AG09309 (cell line): ENCODE measurements around the gene ABLIM2.

ENCODE experiments used
- DNase-seq: peaks from one replicate; pipeline ENCODE4 v3.0.0-alpha.2; 2010; ENCODE audit warnings: low read depth
- H3K4me3 ChIP-seq: 2 replicates; pipeline ENCODE4 v1.5.1; 2011; ENCODE audit warnings: mild to moderate bottlenecking, low read depth, low read length, moderate library complexity; ENCODE audit not compliant: control insufficient read depth
- TF ChIP-seq, protein P1 (sequence below): IDR thresholded peaks from 2 replicates; pipeline ENCODE4 v1.5.1; 2011; ENCODE audit warnings: mild to moderate bottlenecking, low read depth, low read length, inconsistent platforms; ENCODE audit not compliant: insufficient read depth, control insufficient read depth; ENCODE audit errors: missing control alignments

ABLIM2 gene

DNA sequence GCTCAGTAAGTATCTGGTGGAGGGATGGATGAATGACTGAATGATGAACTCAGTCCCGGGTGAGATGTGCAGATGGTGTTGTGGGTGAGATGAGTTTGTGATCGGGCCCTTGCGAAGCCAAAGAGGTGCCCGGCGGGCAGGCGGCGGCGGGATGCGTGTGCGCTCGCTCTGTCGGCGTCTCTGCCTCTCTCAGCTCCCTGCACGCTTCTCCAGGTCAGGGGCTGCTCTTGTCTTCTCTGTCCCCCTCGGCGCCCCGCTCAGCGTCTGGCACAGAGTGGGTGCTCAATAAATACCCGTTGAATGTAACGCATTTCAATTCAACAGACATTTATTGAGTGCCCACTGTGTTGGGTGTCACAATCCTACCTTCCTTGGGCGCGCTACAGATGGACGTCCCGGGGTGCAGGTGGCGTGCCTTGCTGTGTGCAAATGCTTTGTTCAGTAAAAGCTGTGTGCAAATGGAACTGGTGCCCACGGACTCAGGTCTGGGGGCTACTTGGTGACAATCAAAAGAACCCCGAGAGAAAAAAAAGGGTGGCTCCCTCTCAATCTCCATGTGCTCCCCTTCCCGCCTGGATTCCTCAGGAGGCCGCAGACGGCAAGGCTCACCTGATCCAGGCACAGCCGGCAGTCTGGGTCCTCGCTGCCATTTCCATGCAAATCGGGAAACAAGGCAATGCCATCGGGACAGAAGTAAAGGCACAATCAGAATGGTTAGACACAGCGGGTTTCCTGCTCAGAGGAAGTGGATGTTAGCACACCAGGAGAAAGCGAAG, 153.4 kb downstream of the ABLIM2 start:
- no peak for DNase-seq
- no peak overlapping the region for H3K4me3 ChIP-seq
- TF ChIP-seq, protein P1, sequence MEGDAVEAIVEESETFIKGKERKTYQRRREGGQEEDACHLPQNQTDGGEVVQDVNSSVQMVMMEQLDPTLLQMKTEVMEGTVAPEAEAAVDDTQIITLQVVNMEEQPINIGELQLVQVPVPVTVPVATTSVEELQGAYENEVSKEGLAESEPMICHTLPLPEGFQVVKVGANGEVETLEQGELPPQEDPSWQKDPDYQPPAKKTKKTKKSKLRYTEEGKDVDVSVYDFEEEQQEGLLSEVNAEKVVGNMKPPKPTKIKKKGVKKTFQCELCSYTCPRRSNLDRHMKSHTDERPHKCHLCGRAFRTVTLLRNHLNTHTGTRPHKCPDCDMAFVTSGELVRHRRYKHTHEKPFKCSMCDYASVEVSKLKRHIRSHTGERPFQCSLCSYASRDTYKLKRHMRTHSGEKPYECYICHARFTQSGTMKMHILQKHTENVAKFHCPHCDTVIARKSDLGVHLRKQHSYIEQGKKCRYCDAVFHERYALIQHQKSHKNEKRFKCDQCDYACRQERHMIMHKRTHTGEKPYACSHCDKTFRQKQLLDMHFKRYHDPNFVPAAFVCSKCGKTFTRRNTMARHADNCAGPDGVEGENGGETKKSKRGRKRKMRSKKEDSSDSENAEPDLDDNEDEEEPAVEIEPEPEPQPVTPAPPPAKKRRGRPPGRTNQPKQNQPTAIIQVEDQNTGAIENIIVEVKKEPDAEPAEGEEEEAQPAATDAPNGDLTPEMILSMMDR: no peak

DNA sequence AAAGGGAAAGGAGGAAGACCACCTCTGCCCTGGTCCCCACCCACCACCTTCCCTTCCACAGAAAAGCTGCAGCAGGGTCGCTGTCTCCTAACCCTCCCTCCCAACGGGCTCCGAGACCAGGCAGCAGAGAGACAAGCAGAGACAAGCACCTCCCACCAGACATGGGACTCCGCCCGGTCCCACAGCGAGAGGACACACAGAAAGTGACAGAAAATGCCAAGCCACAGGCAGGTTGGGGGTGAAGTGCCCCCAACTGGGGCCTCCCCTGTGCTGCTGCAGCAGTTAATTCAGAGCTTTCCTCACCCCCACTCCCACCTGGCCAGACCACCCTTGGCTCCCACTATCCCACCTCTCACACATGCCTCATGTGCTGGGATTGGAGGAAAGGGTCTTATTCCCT, 154.5 kb downstream of the ABLIM2 start:
- no peak overlapping the region for H3K4me3 ChIP-seq
- TF ChIP-seq, protein P1: no peak
- DNase-seq: no peak

DNA sequence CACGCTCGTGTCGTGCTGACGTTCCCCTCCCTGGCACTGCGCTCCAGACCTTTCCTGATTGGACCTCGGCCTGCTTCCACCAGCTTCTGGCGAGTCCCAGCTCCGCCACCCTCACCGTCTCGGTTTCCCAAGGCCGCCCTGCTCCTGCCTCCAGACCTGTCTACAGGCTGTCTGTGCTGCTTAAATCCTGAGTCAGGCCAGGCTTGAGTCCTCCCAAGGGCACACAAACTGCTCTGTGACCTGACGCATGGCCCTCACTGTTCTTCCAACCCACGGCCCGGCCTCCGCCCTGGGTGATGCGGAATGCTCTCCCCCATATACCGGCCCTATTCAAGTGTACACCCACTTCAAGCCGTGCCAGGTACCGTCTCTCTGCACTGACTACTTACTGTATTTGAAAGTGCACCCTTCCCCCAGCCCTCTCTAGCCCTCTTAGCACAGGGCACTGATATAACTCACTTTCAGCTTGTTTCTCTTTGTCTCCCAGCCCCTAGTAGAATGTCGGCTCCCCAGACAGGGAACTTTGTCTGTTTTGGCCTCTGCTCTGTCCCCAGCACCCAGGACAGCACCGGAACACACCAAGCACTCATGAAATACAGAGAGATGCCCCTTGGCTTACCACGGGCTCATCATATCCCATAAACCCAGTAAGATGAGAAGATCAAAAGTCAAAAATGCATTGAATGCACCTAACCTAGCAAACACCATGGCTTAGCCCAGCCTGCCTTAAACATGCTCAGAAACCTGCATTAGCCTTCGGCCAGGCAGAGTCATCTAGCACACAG, 155.9 kb downstream of the ABLIM2 start:
- TF ChIP-seq, protein P1: no peak
- H3K4me3 ChIP-seq: no peak overlapping the region
- DNase-seq: no peak

DNA sequence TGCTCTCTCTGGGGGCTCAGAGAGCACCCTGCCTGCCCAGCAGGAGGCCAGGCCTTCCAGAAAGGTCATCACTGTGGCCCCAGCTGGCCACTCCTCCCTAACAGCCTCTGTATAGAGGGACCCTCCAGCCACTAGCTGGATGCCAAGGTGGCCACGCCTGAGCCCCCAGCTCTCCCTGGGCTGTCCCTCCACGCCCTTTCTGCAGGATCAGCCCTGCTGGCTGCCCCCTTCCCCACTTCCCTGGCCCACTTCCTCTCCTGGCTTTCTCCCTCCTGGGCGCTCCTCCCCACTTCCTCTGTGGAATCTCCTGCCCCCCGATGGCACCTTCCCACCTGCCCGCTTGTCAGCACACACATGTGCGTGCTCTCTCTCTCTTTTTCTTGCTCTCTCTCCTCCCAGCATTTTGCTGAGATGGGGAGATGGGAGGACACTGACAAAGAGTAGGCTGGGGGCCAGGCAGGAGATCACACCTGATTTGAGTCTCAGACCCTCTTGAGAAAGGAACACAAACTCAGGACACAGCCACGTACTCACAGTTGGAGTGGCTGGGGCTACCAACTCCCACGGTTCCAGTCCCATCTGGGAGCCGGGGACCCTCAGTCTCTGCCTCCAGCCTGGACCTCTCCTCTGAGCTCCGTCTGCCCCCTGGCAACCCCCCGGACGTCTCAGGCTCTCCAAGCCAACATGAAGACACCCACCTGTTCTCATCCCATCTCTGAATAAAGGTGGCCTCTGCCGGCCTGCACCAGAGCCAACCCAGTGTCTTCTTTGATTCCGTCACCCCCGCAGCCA, 156.9 kb downstream of the ABLIM2 start:
- TF ChIP-seq, protein P1: no peak
- H3K4me3 ChIP-seq: no peak overlapping the region
- no peak for DNase-seq

DNA sequence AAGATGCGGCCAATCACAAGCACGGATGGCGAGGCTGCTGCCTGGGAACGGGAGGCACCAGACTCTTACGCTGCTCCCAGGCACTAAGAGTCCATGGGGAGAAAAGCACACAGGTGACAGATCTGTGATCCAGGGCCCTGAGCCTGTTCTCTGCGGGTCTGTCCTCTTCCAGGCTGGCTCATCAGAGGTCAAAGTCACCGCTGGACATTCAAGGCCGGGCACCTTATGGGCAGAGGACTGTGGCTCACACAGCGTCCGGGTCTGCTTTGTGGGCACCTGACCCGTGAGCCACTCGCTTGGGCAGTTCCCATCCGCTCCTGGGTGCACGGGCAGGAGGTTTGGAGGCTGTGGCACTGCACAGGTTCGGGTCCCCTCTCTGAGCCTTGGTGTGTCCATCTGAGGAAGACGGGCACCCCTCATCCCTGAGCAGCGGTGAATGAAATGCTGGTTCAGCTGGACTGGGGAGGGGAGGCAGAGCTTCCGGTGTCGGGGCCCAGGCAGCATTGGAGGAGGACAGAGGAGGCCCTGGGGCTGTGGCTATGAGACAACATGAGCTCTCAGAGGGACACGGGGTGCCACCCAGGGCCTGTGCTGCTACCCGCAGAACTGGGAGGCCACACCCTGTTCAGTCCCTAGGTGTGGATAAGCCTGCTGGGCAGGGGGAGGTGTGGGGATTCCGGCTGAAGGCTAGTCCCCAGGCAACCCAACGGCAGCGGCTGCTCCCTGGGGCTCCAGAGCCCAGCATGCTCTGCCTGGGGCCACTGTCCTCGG, 157.7 kb downstream of the ABLIM2 start:
- TF ChIP-seq, protein P1: no peak
- no peak for DNase-seq
- H3K4me3 ChIP-seq: no peak overlapping the region

DNA sequence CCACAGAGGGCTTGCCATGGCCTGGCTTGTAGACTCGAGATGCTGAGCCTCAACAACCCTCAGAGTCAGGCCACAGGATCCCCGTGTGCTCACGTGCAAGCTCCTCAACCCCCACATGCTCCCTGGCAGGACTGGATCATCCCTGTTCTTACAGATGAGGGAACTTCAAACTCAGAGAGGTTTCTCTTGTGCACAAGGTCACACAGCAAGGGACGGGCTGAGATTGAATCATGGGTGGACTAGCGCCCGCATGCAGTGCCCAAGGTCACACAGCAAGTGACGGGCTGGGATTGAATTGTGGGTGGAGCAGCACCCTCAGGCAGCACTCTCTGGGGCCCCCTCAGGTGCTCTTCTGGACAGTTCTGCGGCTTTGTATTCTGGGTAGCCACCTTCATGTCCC, 158.4 kb downstream of the ABLIM2 start:
- H3K4me3 ChIP-seq: no peak overlapping the region
- TF ChIP-seq, protein P1: no peak
- no peak for DNase-seq
